ENCODE results near the gene CCDC188.

Gene CCDC188

GRCh38 chr22:20108757-20109230, 42.1 kb downstream of the CCDC188 start:
- no peaks in the 10 kb centered on the region for H4K20me1 ChIP-seq (ENCODE audit: control insufficient read depth, insufficient read depth, low read depth, low read length)
- H3F3A ChIP-seq (ENCODE audit: control insufficient read depth, insufficient read depth), result peaks cover 13% of the 10 kb centered on the region
- peaks cover 8% of the 10 kb centered on the region for H3K79me2 ChIP-seq (ENCODE audit: control insufficient read depth, low read length)
- no peak overlapping the region for H3K27ac ChIP-seq (ENCODE audit: low read depth, low read length)
- H3K4me3 ChIP-seq (ENCODE audit: low read length), result no peak overlapping the region
- H3K4me2 ChIP-seq (ENCODE audit: low read length), result no peak overlapping the region
- H3K36me3 ChIP-seq (ENCODE audit: control insufficient read depth, low read length), result peaks cover 92% of the 10 kb centered on the region
- H3K9me3 ChIP-seq (ENCODE audit: control insufficient read depth, insufficient read depth, low read length), result no peaks in the 10 kb centered on the region
- H3K4me1 ChIP-seq (ENCODE audit: control insufficient read depth, low read length), result 0 out of 2 replicates have a peak, but pooled peaks cover 3% of the 10 kb centered on the region
- H3K9me2 ChIP-seq (replicated peaks; ENCODE audit: control insufficient read depth, low read length), result no peaks in the 10 kb centered on the region
- H3K27me3 ChIP-seq (ENCODE audit: control insufficient read depth, low read length), result no peaks in the 10 kb centered on the region
- TF ChIP-seq EZH2phosphoT487 (IDR thresholded peaks at IDR 0.05; ENCODE audit: borderline replicate concordance, low read length), result no peak
- TF ChIP-seq CTCF (IDR thresholded peaks at IDR 0.05; ENCODE audit: low read depth, low read length, poor library complexity, severe bottlenecking), result no peak

DNA sequence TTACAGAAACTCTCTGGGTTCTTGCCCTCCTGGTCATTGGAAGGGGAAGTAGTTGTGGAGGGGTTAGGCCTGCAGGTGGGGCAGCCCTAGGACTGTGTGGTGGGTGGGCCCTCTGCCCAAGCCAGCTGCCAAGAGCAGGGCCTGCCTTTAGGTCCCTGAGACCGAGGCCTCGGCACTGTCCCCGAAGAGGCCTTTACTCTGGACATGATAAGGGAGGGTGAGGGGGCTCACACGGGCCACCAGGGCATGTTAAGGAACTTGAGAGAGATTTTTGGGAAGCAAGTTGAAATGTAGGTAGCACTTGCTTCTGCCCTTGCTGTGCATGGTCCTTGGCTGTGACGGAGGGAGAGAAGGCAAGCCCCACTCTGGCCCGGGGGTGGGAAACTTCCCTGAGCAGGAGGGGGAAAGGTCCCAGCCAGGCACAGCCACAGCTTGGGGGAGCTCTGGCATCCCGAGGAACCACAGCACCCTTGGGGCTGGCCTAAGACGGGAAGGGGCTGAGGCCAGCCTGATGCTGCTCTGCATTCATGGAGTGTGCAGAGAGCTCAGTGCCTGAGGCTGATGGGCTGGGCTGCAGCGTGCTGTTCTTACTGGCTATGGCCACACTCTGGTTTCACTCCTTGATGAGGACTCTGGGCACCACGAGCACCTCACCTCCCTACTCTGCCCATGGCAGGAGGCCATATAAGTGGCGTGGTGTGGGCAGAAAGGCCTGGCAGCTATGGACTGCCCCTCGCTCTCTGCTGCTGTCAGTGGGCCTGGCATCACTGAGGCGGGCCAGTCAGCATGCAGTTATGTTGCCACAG, 42.7 kb downstream of the CCDC188 start:
- peaks cover 91% of the 10 kb centered on the region for H3K36me3 ChIP-seq (ENCODE audit: control insufficient read depth, low read length)

GRCh38 chr22:20107471-20107901, 43.4 kb downstream of the CCDC188 start:
- no peak overlapping the region for H3K4me3 ChIP-seq (ENCODE audit: low read length)
- H4K20me1 ChIP-seq (ENCODE audit: control insufficient read depth, insufficient read depth, low read depth, low read length), result no peaks in the 10 kb centered on the region
- peaks cover 13% of the 10 kb centered on the region for H3F3A ChIP-seq (ENCODE audit: control insufficient read depth, insufficient read depth)
- H3K27ac ChIP-seq (ENCODE audit: low read depth, low read length), result no peak overlapping the region
- H3K4me1 ChIP-seq (ENCODE audit: control insufficient read depth, low read length), result 0 out of 2 replicates have a peak, but pooled peaks cover 3% of the 10 kb centered on the region
- H3K9me3 ChIP-seq (ENCODE audit: control insufficient read depth, insufficient read depth, low read length), result no peaks in the 10 kb centered on the region
- H3K79me2 ChIP-seq (ENCODE audit: control insufficient read depth, low read length), result peaks cover 8% of the 10 kb centered on the region
- H3K36me3 ChIP-seq (ENCODE audit: control insufficient read depth, low read length), result peaks cover 86% of the 10 kb centered on the region
- no peak for TF ChIP-seq EZH2phosphoT487 (IDR thresholded peaks at IDR 0.05; ENCODE audit: borderline replicate concordance, low read length)
- TF ChIP-seq CTCF (IDR thresholded peaks at IDR 0.05; ENCODE audit: low read depth, low read length, poor library complexity, severe bottlenecking), result no peak
- no peaks in the 10 kb centered on the region for H3K9me2 ChIP-seq (replicated peaks; ENCODE audit: control insufficient read depth, low read length)
- H3K4me2 ChIP-seq (ENCODE audit: low read length), result no peak overlapping the region
- no peaks in the 10 kb centered on the region for H3K27me3 ChIP-seq (ENCODE audit: control insufficient read depth, low read length)

More for the DNA sequence above, 42.7 kb downstream of the CCDC188 start:
- H3K27me3 ChIP-seq (ENCODE audit: control insufficient read depth, low read length), result no peaks in the 10 kb centered on the region
- H3K79me2 ChIP-seq (ENCODE audit: control insufficient read depth, low read length), result peaks cover 6% of the 10 kb centered on the region
- no peak overlapping the region for H3K4me2 ChIP-seq (ENCODE audit: low read length)
- no peak overlapping the region for H3K27ac ChIP-seq (ENCODE audit: low read depth, low read length)
- H3F3A ChIP-seq (ENCODE audit: control insufficient read depth, insufficient read depth), result peaks cover 13% of the 10 kb centered on the region
- H4K20me1 ChIP-seq (ENCODE audit: control insufficient read depth, insufficient read depth, low read depth, low read length), result no peaks in the 10 kb centered on the region
- TF ChIP-seq CTCF (IDR thresholded peaks at IDR 0.05; ENCODE audit: low read depth, low read length, poor library complexity, severe bottlenecking), result no peak
- TF ChIP-seq EZH2phosphoT487 (IDR thresholded peaks at IDR 0.05; ENCODE audit: borderline replicate concordance, low read length), result no peak
- no peaks in the 10 kb centered on the region for H3K9me3 ChIP-seq (ENCODE audit: control insufficient read depth, insufficient read depth, low read length)
- no peak overlapping the region for H3K4me3 ChIP-seq (ENCODE audit: low read length)
- H3K4me1 ChIP-seq (ENCODE audit: control insufficient read depth, low read length), result 0 out of 2 replicates have a peak, but pooled peaks cover 3% of the 10 kb centered on the region
- H3K9me2 ChIP-seq (replicated peaks; ENCODE audit: control insufficient read depth, low read length), result no peaks in the 10 kb centered on the region

All from DOHH2 (cell line).